Measurements from ENCODE around the gene ZNF763.
"Not testable (repeated sequence)": the region's sequence is repeated elsewhere in the genome, so short reads cannot be mapped to it uniquely, and the experiment has no call there.

Gene ZNF763

GRCh38 chr19:11941361-11941887 lies 23.4 kb upstream of the ZNF763 start:
- H3K4me1 ChIP-seq (ENCODE audit: control insufficient read depth, insufficient read depth, low read length, poor library complexity, severe bottlenecking); H3K27me3 ChIP-seq (replicated peaks; ENCODE audit: control insufficient read depth, insufficient read depth, low read length, poor library complexity, severe bottlenecking); H3K27ac ChIP-seq (ENCODE audit: insufficient read depth, low read length, poor library complexity, severe bottlenecking); H3K4me3 ChIP-seq (ENCODE audit: insufficient read depth, low read depth, low read length, poor library complexity, severe bottlenecking); DNase-seq: not testable (repeated sequence)
- H3K9me3 ChIP-seq (ENCODE audit: control insufficient read depth, low read length), result peaks cover 53% of the 10 kb centered on the region
- H3K36me3 ChIP-seq (ENCODE audit: control insufficient read depth, insufficient read depth, low read length), result peaks cover 54% of the 10 kb centered on the region

DNA sequence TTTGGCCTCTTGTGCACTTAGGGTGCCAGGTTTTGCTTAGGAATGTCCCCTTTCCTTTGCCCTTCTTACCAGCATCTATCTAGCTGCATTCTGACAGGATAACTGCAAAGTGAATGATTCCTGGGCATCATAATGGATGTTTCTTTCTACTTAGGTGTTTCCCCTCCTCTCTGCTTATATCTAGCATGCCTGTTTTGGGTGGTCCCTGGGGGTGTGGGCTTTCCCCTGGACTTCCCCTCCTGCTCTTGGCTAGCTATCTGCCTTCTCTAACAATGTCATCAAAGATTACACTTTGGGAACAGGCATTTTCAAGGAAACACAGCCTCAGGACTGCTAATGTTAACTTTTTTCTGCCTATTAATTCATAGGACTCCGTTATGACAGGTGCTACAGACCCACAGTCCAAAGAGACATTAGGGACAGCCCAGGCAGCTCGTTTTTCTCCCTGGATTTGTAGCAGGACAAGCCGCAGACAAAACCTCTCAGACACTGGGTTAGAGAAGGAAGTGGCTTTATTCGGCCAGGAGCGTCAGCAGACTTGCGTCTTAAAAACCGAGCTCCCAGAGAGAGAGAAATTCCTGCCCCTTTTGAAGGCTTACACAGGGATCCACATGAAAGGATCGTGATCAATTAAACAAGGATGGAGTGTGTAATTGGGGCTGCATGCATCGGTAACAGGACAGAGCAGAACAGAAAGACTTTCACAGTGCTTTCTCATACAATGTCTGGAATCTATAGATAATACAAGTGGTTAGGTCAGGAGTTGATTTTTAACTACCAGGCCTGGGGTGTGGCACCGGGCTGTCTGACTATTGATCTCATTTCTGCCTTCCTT lies 22.6 kb upstream of the ZNF763 start:
- Histone ChIP-seq H3K4me1 (ENCODE audit: control insufficient read depth, insufficient read depth, low read length, poor library complexity, severe bottlenecking) (no peaks in the 10 kb centered on the region), H3K27ac (ENCODE audit: insufficient read depth, low read length, poor library complexity, severe bottlenecking) (no peak overlapping the region), H3K27me3 (replicated peaks; ENCODE audit: control insufficient read depth, insufficient read depth, low read length, poor library complexity, severe bottlenecking) (no peaks in the 10 kb centered on the region), H3K9me3 (ENCODE audit: control insufficient read depth, low read length) (peaks cover 59% of the 10 kb centered on the region), H3K36me3 (ENCODE audit: control insufficient read depth, insufficient read depth, low read length) (peaks cover 62% of the 10 kb centered on the region), H3K4me3 (ENCODE audit: insufficient read depth, low read depth, low read length, poor library complexity, severe bottlenecking) (no peak overlapping the region)
- DNase-seq, result no peak

GRCh38 chr19:11942843-11943108 lies 22.1 kb upstream of the ZNF763 start:
- peaks cover 64% of the 10 kb centered on the region for H3K9me3 ChIP-seq (ENCODE audit: control insufficient read depth, low read length)
- H3K4me3 ChIP-seq (ENCODE audit: insufficient read depth, low read depth, low read length, poor library complexity, severe bottlenecking), result no peak overlapping the region
- H3K27ac ChIP-seq (ENCODE audit: insufficient read depth, low read length, poor library complexity, severe bottlenecking), result no peak overlapping the region
- no peak for DNase-seq
- H3K27me3 ChIP-seq (replicated peaks; ENCODE audit: control insufficient read depth, insufficient read depth, low read length, poor library complexity, severe bottlenecking), result no peaks in the 10 kb centered on the region
- peaks cover 68% of the 10 kb centered on the region for H3K36me3 ChIP-seq (ENCODE audit: control insufficient read depth, insufficient read depth, low read length)
- H3K4me1 ChIP-seq (ENCODE audit: control insufficient read depth, insufficient read depth, low read length, poor library complexity, severe bottlenecking), result no peaks in the 10 kb centered on the region

GRCh38 chr19:11944656-11945055 lies 20.2 kb upstream of the ZNF763 start:
- Histone ChIP-seq H3K9me3 (ENCODE audit: control insufficient read depth, low read length) (peaks cover 78% of the 10 kb centered on the region), H3K36me3 (ENCODE audit: control insufficient read depth, insufficient read depth, low read length) (peaks cover 83% of the 10 kb centered on the region)

DNA sequence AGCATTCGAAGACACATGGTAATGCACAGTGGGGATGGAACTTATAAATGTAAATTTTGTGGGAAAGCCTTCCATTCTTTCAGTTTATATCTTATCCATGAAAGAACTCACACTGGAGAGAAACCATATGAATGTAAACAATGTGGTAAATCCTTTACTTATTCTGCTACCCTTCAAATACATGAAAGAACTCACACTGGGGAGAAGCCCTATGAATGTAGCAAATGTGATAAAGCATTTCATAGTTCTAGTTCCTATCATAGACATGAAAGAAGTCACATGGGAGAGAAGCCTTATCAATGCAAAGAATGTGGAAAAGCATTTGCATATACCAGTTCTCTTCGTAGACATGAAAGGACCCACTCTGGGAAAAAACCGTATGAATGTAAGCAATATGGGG lies 16.2 kb upstream of the ZNF763 start:
- no peak overlapping the region for H3K27ac ChIP-seq (ENCODE audit: insufficient read depth, low read length, poor library complexity, severe bottlenecking)
- no peaks in the 10 kb centered on the region for H3K4me1 ChIP-seq (ENCODE audit: control insufficient read depth, insufficient read depth, low read length, poor library complexity, severe bottlenecking)
- no peaks in the 10 kb centered on the region for H3K27me3 ChIP-seq (replicated peaks; ENCODE audit: control insufficient read depth, insufficient read depth, low read length, poor library complexity, severe bottlenecking)
- no peak for DNase-seq
- H3K36me3 ChIP-seq (ENCODE audit: control insufficient read depth, insufficient read depth, low read length), result peaks cover 66% of the 10 kb centered on the region
- H3K9me3 ChIP-seq (ENCODE audit: control insufficient read depth, low read length), result peaks cover 82% of the 10 kb centered on the region
- H3K4me3 ChIP-seq (ENCODE audit: insufficient read depth, low read depth, low read length, poor library complexity, severe bottlenecking), result no peak overlapping the region

More at GRCh38 chr19:11944656-11945055, 20.2 kb upstream of the ZNF763 start:
- Histone ChIP-seq H3K27ac (ENCODE audit: insufficient read depth, low read length, poor library complexity, severe bottlenecking) (no peak overlapping the region), H3K27me3 (replicated peaks; ENCODE audit: control insufficient read depth, insufficient read depth, low read length, poor library complexity, severe bottlenecking) (no peaks in the 10 kb centered on the region), H3K4me1 (ENCODE audit: control insufficient read depth, insufficient read depth, low read length, poor library complexity, severe bottlenecking) (no peaks in the 10 kb centered on the region), H3K4me3 (ENCODE audit: insufficient read depth, low read depth, low read length, poor library complexity, severe bottlenecking) (no peak overlapping the region)
- no peak for DNase-seq

- no peak overlapping the region for H3K4me3 ChIP-seq (ENCODE audit: insufficient read depth, low read depth, low read length, poor library complexity, severe bottlenecking)
- peaks cover 77% of the 10 kb centered on the region for H3K9me3 ChIP-seq (ENCODE audit: control insufficient read depth, low read length)
- peaks cover 60% of the 10 kb centered on the region for H3K36me3 ChIP-seq (ENCODE audit: control insufficient read depth, insufficient read depth, low read length)
- H3K4me1 ChIP-seq (ENCODE audit: control insufficient read depth, insufficient read depth, low read length, poor library complexity, severe bottlenecking), result no peaks in the 10 kb centered on the region
- DNase-seq, result no peak
- H3K27me3 ChIP-seq (replicated peaks; ENCODE audit: control insufficient read depth, insufficient read depth, low read length, poor library complexity, severe bottlenecking), result no peaks in the 10 kb centered on the region
- no peak overlapping the region for H3K27ac ChIP-seq (ENCODE audit: insufficient read depth, low read length, poor library complexity, severe bottlenecking)
Measured at GRCh38 chr19:11949201-11949600, 15.6 kb upstream of the ZNF763 start.

DNA sequence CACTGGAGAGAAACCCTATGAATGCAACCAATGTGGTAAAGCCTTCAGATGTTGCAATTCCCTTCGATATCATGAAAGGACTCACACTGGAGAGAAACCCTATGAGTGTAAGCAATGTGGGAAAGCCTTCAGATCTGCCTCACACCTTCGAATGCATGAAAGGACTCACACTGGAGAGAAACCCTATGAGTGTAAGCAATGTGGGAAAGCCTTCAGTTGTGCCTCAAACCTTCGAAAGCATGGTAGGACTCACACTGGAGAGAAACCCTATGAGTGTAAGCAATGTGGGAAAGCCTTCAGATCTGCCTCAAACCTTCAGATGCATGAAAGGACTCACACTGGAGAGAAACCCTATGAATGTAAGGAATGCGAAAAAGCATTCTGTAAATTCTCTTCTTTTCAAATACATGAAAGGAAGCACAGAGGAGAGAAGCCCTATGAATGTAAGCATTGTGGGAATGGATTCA lies 15.2 kb upstream of the ZNF763 start:
- H3K9me3 ChIP-seq (ENCODE audit: control insufficient read depth, low read length), result peaks cover 73% of the 10 kb centered on the region
- not testable (repeated sequence) for H3K27ac ChIP-seq (ENCODE audit: insufficient read depth, low read length, poor library complexity, severe bottlenecking); DNase-seq; H3K4me1 ChIP-seq (ENCODE audit: control insufficient read depth, insufficient read depth, low read length, poor library complexity, severe bottlenecking); H3K27me3 ChIP-seq (replicated peaks; ENCODE audit: control insufficient read depth, insufficient read depth, low read length, poor library complexity, severe bottlenecking)
- H3K4me3 ChIP-seq (ENCODE audit: insufficient read depth, low read depth, low read length, poor library complexity, severe bottlenecking), result peak overlapping the region; percentile 7
- H3K36me3 ChIP-seq (ENCODE audit: control insufficient read depth, insufficient read depth, low read length), result peaks cover 56% of the 10 kb centered on the region

DNA sequence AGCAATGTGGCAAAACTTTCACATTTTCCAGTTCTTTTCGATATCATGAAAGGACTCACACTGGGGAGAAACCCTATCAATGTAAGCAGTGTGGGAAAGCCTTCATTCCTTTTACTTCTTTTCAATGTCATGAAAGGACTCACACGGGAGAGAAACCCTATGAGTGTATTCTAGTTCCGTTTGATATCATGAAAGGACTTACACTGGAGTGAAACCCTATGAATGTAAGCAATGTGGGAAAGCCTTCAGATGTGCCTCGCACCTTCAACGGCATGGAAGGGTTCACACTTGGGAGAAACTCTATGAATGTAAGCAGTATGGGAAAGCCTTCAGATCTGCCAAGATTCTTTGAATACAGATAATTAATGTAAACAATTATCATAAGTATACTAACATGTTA lies 14.5 kb upstream of the ZNF763 start:
- Histone ChIP-seq H3K36me3 (ENCODE audit: control insufficient read depth, insufficient read depth, low read length) (peaks cover 49% of the 10 kb centered on the region), H3K4me3 (ENCODE audit: insufficient read depth, low read depth, low read length, poor library complexity, severe bottlenecking) (peak overlapping the region; percentile 7), H3K4me1 (ENCODE audit: control insufficient read depth, insufficient read depth, low read length, poor library complexity, severe bottlenecking) (no peaks in the 10 kb centered on the region), H3K27me3 (replicated peaks; ENCODE audit: control insufficient read depth, insufficient read depth, low read length, poor library complexity, severe bottlenecking) (no peaks in the 10 kb centered on the region), H3K9me3 (ENCODE audit: control insufficient read depth, low read length) (peaks cover 67% of the 10 kb centered on the region), H3K27ac (ENCODE audit: insufficient read depth, low read length, poor library complexity, severe bottlenecking) (no peak overlapping the region)
- no peak for DNase-seq

DNA sequence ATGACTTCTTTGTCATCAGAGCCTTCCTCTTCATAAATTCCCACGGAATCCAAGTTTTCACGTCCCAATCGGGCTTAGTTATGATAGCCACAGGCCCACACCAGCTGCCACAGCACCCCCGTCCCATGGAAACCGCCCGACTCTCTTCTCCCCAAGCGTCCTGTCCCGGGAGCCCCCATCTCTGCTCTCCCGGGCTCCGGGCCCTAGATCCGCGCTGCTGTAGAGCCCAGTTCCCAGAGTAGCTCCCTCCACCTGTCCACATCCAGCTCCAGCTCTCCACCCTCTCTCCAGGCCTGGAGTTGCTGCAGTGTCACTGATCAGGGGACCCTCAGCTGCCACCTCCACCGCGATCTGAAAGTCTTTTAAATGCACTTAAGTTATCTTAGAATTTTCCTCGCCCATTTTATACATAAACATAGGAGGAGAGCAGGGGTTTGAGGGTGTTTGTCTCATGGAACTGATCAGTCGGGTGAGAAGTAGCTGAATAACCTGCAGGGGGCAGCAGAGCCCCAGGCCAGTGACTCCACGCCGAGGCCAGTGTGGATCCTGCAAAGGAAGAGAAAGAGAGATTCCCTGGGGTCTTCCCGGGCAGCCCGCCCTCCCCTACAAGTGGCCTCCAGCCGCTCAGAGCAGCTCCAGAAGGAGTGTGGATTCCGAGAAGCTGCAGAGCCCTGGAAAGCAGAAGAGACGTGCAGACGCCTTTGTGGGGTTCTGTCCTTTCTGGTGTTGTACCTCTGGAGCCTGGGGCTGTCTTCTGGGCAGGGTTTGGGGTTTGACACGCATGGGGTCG lies 1.1 kb upstream of the ZNF763 start:
- Histone ChIP-seq H3K36me3 (ENCODE audit: control insufficient read depth, insufficient read depth, low read length) (no peaks in the 10 kb centered on the region), H3K4me3 (ENCODE audit: insufficient read depth, low read depth, low read length, poor library complexity, severe bottlenecking) (no peak overlapping the region), H3K9me3 (ENCODE audit: control insufficient read depth, low read length) (no peaks in the 10 kb centered on the region), H3K4me1 (ENCODE audit: control insufficient read depth, insufficient read depth, low read length, poor library complexity, severe bottlenecking) (peaks cover 11% of the 10 kb centered on the region), H3K27ac (ENCODE audit: insufficient read depth, low read length, poor library complexity, severe bottlenecking) (no peak overlapping the region), H3K27me3 (replicated peaks; ENCODE audit: control insufficient read depth, insufficient read depth, low read length, poor library complexity, severe bottlenecking) (no peaks in the 10 kb centered on the region)
- DNase-seq, result peak; percentile 41 to 62 (median 52)

- Histone ChIP-seq H3K36me3 (ENCODE audit: control insufficient read depth, insufficient read depth, low read length) (no peaks in the 10 kb centered on the region), H3K9me3 (ENCODE audit: control insufficient read depth, low read length) (no peaks in the 10 kb centered on the region), H3K27me3 (replicated peaks; ENCODE audit: control insufficient read depth, insufficient read depth, low read length, poor library complexity, severe bottlenecking) (no peaks in the 10 kb centered on the region), H3K4me1 (ENCODE audit: control insufficient read depth, insufficient read depth, low read length, poor library complexity, severe bottlenecking) (peaks cover 11% of the 10 kb centered on the region), H3K4me3 (ENCODE audit: insufficient read depth, low read depth, low read length, poor library complexity, severe bottlenecking) (peak overlapping the region; percentile 70), H3K27ac (ENCODE audit: insufficient read depth, low read length, poor library complexity, severe bottlenecking) (peak overlapping the region; percentile 88)
- DNase-seq, result no peak
Measured at GRCh38 chr19:11964496-11964857, 363 bp upstream of the ZNF763 start.

All from effector memory CD4-positive, alpha-beta T cell (primary cell).